GM19467 (cell line): ENCODE measurements around the gene AGRP.

Experiments
- ATAC-seq: cut with Tn5 transposase; IDR thresholded peaks from one replicate; pipeline ENCODE4 v1.9.1; 2021; ENCODE audit warnings: mild to moderate bottlenecking, moderate library complexity; ENCODE audit not compliant: unreplicated experiment

Gene AGRP

GRCh38 chr16:67463691-67464090 lies 19.7 kb downstream of the AGRP start:
- ATAC-seq: no peak

- no peak for ATAC-seq
Observed at GRCh38 chr16:67463059-67463458, 20.3 kb downstream of the AGRP start.

- ATAC-seq: no peak
Observed at GRCh38 chr16:67462279-67462655, 21.1 kb downstream of the AGRP start.

- no peak for ATAC-seq
Observed at GRCh38 chr16:67461600-67462278, 21.6 kb downstream of the AGRP start.

GRCh38 chr16:67460961-67461360 lies 22.4 kb downstream of the AGRP start:
- ATAC-seq: no peak

- ATAC-seq: no peak
Observed at GRCh38 chr16:67460168-67460567, 23.2 kb downstream of the AGRP start.

- ATAC-seq: no peak
Observed at GRCh38 chr16:67459861-67460150, 23.5 kb downstream of the AGRP start.

GRCh38 chr16:67459066-67459860 lies 24.1 kb downstream of the AGRP start:
- ATAC-seq: no peak

- ATAC-seq: no peak
Observed at GRCh38 chr16:67458121-67458641, 25.2 kb downstream of the AGRP start.

- ATAC-seq: no peak
Observed at GRCh38 chr16:67457611-67458010, 25.7 kb downstream of the AGRP start.

GRCh38 chr16:67456391-67457081 lies 26.8 kb downstream of the AGRP start:
- ATAC-seq: no peak

- no peak for ATAC-seq
Observed at GRCh38 chr16:67454852-67455251, 28.5 kb downstream of the AGRP start.

GRCh38 chr16:67454104-67454503 lies 29.2 kb downstream of the AGRP start:
- ATAC-seq: no peak

GRCh38 chr16:67451704-67452435 lies 31.5 kb downstream of the AGRP start:
- ATAC-seq: no peak

GRCh38 chr16:67451061-67451703 lies 32.2 kb downstream of the AGRP start:
- no peak for ATAC-seq

GRCh38 chr16:67449739-67450138 lies 33.6 kb downstream of the AGRP start:
- no peak for ATAC-seq

GRCh38 chr16:67449336-67449735 lies 34.0 kb downstream of the AGRP start:
- ATAC-seq: no peak

GRCh38 chr16:67448580-67448979 lies 34.8 kb downstream of the AGRP start:
- ATAC-seq: no peak

- ATAC-seq: no peak
Observed at GRCh38 chr16:67447508-67448076, 35.8 kb downstream of the AGRP start.

- ATAC-seq: no peak
Observed at GRCh38 chr16:67446968-67447507, 36.3 kb downstream of the AGRP start.
